ENCODE results near the gene NDUFS3.

NDUFS3 gene

DNA sequence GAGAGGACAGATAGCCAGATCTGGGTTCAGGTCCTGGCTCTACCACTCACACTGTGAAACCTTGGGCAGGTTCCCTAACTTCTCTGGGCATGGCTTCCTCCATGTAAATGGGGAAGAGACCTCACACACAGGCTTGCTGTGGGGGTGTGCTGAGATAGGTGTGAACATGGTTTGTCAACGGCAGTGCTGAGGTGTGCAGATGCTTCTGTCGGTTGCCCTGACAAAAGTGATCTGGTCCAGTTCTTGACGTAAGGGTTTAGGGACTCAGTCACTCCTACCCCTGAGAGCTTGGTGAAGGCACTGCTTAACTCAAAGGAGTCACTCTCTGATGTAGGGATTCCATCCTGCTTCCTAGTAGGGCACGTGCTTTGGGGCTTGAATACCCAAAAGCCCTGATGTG lies 13.4 kb downstream of the NDUFS3 start:
- DNase-seq, result no peak

DNA sequence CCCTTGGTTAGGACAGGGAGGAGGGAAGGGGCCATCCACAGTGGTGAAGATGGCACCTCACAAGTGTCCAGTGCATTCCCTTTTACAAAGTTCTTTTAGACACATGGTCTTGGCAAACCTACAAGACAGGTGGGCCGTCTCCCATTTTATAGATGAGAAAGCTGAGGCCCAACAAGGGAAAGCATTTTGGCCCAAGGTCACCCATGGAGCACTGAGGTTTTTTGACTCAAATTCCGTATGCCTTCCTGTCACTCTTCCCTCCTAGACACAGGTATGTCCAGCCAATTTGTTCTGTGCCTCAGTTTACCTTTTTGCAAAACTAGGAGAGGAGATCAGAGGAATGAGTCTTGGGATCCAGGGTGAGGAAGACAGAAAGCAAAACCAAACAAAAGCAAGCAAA lies 14.1 kb downstream of the NDUFS3 start:
- DNase-seq, result no peak

DNA sequence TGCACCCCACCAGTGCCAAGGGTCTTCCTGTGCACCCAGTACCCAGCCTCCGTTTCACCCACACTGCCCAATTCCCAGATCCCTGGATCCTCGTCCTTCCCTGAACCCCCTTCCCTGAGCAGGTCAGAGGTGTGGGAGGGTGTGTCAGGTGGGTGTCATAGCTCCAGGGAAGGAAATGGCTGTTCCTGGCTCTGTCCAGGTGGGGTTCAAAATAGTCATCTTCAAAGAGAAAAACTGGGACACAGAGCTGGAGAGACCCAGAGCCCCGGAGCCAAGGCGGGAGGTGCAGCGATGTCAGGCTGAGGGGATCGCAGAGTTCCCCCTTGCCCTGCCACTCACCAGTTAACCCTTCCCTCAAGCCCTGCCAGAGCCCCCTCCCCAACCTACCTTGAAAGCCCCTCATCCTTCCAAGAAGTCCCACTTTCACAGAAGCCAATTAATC lies 14.6 kb downstream of the NDUFS3 start:
- peak in 1 of 2 experiments; percentile 24 for DNase-seq

DNA sequence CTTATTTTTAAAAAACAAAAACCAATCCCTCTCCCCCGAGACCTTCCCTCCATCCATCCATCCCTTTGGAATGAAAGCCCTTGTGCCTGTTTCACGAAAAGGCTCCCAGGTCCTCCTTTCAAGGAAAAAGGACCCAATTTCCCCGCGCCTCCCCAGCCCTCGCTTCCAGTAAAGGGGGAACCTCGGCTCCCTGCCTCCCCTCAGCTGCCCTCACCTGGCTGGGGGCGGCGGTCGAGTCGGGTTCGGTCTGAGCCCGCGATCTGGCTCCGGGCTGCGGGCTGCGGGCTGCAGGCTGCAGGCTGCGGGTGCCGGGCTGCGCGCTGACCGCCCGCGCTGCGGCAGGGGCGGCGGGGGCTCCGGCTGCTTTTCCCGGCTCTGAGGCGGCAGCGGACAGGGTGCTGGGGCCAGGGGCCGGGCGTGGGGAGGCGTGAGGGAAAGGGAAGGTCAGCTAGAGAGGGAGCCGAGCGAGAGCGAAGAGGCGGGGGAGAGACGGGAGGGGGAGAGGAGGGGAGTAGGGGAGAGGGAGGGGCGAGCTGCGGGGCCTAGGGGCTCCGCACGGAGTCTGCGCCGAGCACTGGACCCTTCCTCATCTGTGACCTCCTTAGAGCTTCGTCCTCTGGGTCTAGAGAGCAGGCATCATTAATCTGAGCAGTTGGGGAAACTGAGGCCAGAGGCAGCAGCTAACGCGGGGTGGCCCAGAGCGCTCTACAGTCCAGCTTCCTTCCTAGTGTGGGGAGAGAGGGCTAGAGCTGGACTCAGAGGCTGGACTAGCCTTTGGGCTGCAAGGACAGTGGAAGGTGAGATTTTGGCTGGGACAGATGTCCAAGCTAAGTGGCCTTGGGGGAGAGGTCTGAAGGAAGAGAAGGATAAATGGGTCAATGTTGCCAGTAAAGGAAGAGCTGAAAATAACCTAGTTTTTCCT lies 15.3 kb downstream of the NDUFS3 start, which contains the start of gene C1QTNF4:
Gene C1QTNF4 (minus strand): TSS at position 478 of the 922 bp plus-strand sequence. CDS start 3,601 bp downstream, outside the sequence.
- peak in 1 of 2 experiments; percentile 38 for DNase-seq

DNA sequence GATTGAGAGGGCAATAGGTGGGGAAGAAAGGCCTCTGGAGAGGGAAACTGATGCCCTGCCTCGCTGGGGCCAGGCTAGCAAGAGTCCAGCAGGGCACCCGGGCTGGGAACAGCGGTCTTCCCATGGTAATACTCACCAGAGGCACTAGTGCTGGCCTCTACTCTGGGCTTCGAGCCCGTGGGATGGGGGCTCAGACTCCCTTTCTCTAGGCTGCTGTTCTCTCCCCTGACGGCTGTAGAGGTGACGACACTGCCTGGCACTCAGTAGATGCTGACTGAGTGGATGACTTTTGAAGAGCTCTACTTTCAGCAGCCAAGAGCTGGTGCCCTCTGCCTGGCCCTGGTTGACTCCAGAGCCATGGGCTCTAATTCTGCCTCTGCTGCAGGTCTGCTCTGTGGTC lies 16.2 kb downstream of the NDUFS3 start:
- no peak for DNase-seq

DNA sequence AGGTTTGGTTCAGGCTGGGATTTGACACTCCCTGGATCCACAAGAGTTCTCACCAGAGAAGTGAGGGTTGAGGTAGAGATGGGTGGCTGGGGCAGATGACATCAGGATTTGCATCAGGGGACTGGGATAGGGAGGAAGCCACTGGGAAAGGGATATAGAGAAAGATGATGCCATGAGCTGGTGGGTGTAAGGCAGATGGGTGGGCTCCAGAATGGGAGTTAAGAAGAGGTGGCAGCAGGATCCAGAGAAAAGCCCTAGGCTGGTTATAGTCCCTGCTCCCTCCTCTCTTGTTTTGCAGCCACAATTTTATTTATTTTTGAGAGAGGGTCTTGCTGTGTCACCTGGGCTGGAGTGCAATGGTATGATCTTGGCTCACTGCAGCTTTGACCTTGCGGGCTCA lies 17.1 kb downstream of the NDUFS3 start:
- no peak for DNase-seq

DNA sequence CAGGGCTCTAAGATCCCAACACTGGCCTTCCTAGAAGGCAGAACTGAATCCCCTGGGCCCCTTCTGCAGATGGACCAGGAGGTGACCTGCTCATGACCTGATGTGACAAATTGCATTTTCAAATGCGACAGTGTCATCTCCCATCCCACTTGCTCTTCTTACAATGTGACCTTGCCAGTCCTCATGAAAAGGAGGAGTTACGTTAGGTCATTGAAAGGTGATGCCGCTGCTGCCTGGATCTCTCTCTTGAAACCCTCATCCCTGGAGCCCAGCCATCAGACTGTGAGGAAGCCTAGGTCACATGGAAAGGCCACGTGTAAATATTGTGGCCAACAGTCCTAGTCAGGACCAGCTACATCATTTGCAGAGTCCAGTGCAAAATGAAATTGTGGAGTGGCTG lies 21.0 kb downstream of the NDUFS3 start:
- no peak for DNase-seq

DNA sequence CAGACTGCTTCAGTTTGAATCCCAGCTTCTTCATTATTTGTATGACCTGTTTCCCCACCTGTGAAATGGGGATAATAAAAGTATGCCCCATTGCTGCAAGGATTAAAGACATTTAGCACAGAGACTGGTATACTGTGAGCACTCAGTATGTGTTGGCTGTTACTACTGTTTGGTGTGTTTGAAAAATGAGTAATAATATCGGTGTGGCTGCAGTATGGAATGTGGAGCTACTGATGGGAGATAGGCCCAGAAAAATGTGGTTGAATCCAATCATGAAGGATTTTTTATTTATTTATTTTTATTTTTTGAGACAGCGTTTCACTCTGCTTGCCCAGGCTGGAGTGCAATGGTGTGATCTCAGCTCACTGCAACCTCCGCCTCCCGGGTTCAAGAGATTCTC lies 24.4 kb downstream of the NDUFS3 start:
- DNase-seq, result no peak

DNA sequence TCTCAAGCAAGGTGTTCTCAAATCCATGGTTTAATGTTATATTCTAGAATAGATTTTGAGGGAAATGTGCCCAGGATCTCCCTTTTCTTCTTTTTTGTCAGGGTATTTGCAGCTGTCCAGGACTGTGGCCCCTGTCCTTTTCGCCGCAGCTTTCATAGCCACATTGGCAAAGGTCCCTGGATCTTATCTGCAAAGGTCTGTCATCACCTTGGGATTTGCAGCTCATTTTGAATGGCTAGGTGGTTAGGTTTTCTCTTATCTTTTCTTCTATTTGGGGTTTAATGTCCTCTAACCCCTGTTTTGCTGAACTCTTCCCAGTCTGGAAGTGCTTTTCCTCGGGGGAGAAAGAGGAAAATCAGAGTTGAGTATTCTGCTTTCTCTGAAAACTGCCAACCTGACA lies 27.0 kb downstream of the NDUFS3 start:
- DNase-seq, result no peak

DNA sequence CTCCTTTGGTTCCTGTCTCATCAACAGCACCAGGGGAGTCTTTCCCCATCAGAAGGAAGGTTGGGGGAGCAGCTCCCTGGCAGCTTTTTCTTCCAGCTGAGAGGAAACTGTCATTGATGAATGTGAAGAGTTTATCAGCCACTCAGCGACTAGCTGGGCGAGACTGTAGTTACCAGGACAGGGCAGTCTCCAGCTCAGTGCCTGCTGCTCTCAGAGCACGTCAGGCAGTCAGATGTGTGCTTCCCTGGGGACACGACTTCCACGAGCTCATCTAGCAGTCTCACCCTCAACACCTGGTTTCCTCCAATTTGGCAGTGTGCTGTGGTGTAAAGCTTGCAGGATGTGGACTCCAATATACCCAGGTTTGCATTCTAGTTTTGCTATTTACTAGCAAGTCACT lies 27.9 kb downstream of the NDUFS3 start:
- DNase-seq, result no peak

DNA sequence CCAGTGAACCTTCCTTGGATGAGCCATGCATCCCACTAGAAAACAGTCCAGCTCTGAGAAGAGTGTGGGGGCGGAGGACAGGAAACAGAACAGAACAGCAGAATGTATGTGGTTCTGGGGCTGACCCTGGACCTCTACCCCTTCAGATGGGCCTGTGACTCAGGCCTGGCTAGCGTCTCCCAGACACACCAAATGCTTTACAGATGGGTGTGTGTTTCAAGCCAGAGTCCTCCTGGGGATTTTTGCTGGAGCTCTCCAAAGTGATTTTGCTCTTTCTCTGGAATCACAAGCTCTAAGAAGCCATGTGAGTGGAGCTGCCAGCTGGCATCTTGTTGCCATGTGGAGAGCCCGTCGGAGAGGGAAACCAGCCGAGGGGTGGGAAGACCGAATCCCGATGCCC lies 28.5 kb downstream of the NDUFS3 start:
- no peak for DNase-seq

DNA sequence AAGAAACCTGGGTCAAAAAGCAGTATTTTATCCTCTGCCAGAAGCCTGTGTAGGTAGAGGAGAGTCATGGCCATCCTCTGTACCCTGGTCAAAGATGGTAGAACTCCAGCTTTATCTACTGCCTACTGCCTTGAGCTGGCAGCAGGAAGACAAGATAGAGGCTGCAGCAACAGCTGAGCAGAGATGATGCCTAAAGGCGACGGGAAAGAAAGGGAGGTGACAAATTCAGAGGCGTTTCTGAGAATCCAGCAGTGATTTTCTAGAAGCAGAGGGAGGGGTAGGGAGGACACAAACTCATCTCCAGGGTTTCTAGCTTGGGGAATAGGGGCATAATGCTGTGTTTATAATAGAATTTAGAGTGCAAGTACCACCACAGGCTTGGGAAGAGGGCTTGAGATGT lies 30.8 kb downstream of the NDUFS3 start:
- DNase-seq, result no peak

DNA sequence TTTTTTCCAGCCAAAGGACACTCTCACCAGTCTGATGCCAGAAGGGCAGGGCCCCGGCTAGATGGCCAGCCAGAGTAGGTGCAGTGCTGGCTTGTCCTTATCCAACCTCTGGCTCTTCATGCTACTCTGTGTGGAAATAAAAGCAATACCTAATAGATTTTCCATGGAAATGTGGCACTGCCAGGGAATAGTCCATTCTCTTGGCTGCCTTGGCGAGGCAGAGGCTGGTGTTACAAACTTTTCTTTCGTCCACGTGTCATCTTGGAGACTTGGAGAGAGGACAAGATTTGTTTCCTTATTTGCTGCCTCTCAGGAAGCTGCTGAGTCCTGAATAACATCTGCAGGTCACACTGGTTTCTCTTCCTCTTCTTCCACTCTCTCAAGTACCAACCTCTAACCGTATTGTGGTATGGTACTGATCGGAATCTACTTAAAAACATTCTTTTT lies 32.5 kb downstream of the NDUFS3 start:
- DNase-seq, result no peak

DNA sequence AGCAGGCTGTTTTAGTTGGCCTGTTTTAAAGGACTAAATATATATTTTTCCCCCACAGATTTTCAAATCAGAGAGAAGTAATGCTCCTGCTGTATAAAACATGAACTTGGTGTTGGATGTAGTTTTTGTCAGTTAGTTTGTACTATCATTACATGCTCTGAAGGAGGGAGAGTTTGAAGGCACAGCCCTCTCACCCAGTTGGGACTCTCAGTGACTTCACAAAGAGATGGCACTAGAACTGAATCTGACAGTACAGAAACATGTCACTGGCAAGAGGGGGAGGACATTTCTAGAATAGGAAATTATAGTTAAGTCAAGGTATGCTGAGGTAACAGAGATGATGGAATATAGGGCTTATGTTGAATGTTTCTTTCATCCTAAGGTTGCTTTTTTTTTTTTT lies 36.4 kb downstream of the NDUFS3 start:
- DNase-seq, result no peak

DNA sequence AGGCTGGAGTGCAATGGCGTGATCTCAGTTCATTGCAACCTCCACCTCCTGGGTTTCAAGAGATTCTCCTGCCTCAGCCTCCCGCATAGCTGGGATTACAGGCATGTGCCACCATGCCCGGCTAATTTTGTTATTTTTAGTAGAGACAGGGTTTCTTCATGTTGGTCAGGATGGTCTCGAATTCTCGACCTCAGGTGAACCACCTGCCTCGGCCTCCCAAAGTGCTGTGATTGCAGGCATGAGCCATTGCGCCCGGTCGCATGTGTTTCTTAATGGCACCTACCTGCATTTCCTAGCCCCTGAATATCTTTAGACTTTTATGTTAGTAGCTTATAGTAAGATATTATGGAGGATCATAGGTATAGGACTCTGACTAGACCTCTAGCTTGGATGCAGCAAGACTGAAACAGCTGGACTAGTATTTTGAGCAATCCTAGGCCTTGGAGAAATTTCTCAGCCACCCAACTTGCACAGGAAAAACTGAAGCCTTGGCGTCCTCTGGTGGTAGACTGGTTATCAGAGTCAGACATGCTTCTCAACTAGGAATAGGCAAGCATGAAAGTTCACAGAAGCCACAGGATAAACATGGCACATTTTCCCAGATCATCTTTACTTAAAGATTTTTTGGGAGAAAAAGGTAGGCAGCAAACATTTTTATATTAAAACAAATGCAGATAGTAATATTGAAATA lies 38.0 kb downstream of the NDUFS3 start:
- peak; percentile 2 to 39 for DNase-seq

DNA sequence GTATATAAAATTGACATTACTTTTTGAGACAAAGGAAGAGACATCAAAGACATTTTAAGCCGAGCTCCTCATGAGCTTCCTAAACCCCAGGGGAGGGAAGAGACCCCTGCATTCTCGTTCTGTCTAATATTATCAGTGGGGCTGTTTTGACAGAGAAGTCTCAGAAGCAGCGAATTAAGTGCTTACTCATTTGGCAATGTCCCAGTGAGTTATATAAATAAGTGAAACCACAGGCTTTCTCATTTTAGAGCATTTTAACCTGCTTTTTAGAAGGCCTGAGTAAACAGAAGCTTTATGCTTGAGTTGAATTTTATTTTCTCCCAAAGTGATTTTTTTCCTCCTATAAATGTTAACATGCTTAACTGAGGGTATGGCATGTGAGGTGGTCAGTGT lies 38.5 kb downstream of the NDUFS3 start:
- no peak for DNase-seq

DNA sequence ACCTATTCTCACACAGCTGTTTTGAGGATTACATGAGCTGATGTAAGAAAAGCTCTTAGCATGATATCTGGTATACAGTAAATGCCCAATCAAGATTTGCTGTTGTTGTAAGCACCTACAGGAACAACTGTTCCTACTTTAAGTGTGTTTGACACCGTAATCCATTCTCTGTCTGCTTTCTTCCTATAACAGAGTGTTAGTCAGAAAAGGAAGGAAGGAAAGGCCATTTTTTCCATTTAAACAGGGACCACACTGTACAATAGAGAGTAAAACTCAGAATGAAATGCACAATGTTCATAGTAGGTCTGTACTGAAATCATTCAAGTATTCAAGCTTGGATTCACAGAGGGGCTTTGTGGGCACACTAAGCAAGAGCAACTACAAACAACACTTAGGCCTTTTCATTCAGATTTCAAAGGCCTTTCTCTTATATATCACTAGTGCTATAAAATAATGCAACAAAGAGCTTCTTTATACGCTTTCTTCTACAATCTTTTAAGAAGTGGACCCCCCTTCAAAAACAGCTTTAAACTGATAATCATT lies 42.0 kb downstream of the NDUFS3 start:
- no peak for DNase-seq

DNA sequence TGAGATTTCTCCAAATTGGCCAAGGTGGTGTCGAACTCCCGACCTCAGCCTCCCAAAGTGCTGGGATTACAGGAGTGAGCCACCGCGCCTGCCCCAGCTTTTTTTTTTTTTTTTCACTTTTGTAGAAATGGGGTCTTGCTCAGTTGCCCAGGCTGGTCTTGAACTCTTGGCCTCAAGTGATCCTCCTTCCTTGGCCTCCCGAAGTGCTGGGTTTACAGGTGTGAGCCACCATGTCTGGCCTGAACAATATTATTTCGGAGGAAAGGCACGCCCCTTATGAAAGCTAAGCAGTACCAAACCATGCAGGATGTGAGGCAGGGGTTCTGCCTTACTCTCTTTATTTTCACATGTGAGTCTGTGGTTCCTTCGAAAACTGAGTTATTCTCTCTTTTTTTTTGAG lies 47.4 kb downstream of the NDUFS3 start:
- no peak for DNase-seq

DNA sequence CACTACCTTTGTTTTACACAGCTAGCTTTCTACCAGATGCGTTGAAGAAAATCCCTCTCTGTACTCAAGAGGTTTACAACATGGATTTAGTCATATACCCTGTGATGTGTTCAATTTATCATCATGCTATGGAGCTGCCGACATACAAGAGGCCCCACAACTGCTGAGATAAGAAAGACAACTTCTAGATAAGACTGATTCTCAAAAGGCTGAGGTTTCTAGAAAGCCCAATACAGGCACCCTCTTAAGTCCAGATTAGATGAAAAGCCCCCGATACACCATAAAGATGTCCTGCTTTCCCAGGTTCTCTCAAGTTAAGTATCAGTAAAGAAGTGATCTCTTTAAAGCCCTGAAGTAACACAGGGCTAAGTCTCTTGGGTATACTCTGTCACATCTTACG lies 49.2 kb downstream of the NDUFS3 start:
- DNase-seq, result no peak

DNA sequence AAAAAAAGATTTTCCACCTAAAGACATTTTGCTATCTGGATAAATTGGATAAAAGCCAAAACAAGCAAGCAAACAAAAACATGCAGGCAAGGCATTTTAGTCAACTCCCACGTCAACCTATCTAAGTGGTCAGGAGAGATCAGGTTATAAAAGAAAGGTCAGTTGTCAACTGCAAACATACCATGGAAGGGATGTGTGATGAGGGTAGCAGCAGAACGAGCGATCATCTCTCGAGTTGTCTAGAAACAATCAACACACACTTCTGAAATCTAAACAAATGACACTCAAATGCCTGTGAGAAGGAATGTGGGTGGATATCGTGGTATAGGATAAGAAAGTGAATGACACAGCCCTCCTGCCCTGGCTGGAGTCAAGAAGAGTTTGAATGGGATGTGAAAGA lies 52.6 kb downstream of the NDUFS3 start:
- no peak for DNase-seq
